CD4-positive, alpha-beta T cell (primary cell): Measurements from ENCODE around the gene SNTB2. TPM values are rescaled to one million over a fixed set of nuclear protein-coding genes. Genes with fewer than 3 reads are reported as not detected.

Experiments
- ATAC-seq: fragments of 200-7000 bp; cut with Tn5 transposase; one replicate; pipeline ENCODE4 v1.10.0; 2022; ENCODE audit warnings: mild to moderate bottlenecking; ENCODE audit not compliant: poor library complexity
- CTCF ChIA-PET: fragments of 350-600 bp; sonication (Branson Sonifier 250); formaldehyde crosslinking; loops from one replicate; lab custom pipeline; 2021; ENCODE audit warnings: antibody characterized with exemption, inconsistent platforms; lab: Charles Lee
- POLR2A ChIA-PET: fragments of 350-600 bp; sonication (Branson Sonifier 250); formaldehyde crosslinking; loops from one replicate; lab custom pipeline; 2021; ENCODE audit warnings: antibody characterized with exemption, inconsistent platforms; lab: Charles Lee
- DNase-seq, 14 experiments: peaks; one replicate each; pipeline ENCODE4 v3.0.0-alpha.2; 2013 to 2020; ENCODE audit warnings: mixed read lengths in 2 of 14
- H3K27ac ChIP-seq, 2 donors: one replicate each; pipeline versions ENCODE4 v1.5.1 to v1.7.0; 2013; ENCODE audit warnings: low read length in 2 of 2, low read depth in 1 of 2, mild to moderate bottlenecking in 1 of 2
- H3K27me3 ChIP-seq, 2 experiments: 1 replicate in 1 of 2; 2 replicates in 1 of 2; pipeline versions ENCODE4 v1.6.1 to v1.7.0; 2013; ENCODE audit warnings: low read length in 2 of 2, control low read depth in 1 of 2, mild to moderate bottlenecking in 1 of 2, moderate library complexity in 1 of 2; ENCODE audit not compliant: insufficient read depth in 2 of 2, control insufficient read depth in 1 of 2
- H3K36me3 ChIP-seq: one replicate; pipeline ENCODE4 v1.6.1; 2013; ENCODE audit warnings: low read length, control low read depth; ENCODE audit not compliant: insufficient read depth
- H3K4me1 ChIP-seq: one replicate; pipeline ENCODE4 v1.6.1; 2013; ENCODE audit warnings: low read length, control low read depth; ENCODE audit not compliant: insufficient read depth
- H3K4me3 ChIP-seq: one replicate; pipeline ENCODE4 v1.5.1; 2013; ENCODE audit warnings: mild to moderate bottlenecking, low read length, moderate library complexity
- H3K9me3 ChIP-seq, 2 experiments: 1 replicate in 1 of 2; 2 replicates in 1 of 2; pipeline versions ENCODE4 v1.6.1 to v1.7.0; 2013; ENCODE audit warnings: low read length in 2 of 2, mild to moderate bottlenecking in 2 of 2, control low read depth in 1 of 2, moderate library complexity in 1 of 2; ENCODE audit not compliant: control insufficient read depth in 1 of 2, insufficient read depth in 1 of 2
- H3K27ac Mint-ChIP-seq: one replicate; pipeline ENCODE4 v1.8.0; 2020; ENCODE audit warnings: mixed read lengths
- H3K27me3 Mint-ChIP-seq: one replicate; pipeline ENCODE4 v1.8.0; 2021; ENCODE audit warnings: mixed read lengths
- H3K36me3 Mint-ChIP-seq: one replicate; pipeline ENCODE4 v1.8.0; 2021; ENCODE audit warnings: low read depth, mixed read lengths
- H3K4me1 Mint-ChIP-seq: one replicate; pipeline ENCODE4 v1.8.0; 2021; ENCODE audit warnings: low read depth, mixed read lengths
- H3K4me3 Mint-ChIP-seq: one replicate; pipeline ENCODE4 v1.8.0; 2020; ENCODE audit warnings: mild to moderate bottlenecking, mixed read lengths
- H3K9me3 Mint-ChIP-seq: one replicate; pipeline ENCODE4 v1.8.0; 2020; ENCODE audit warnings: mixed read lengths
- intact Hi-C, 2 experiments: fragments of 100-400 bp; cut with DNase I in 1 of 2; cut with micrococcal nuclease in 1 of 2; formaldehyde crosslinking; loops; one replicate each; pipeline versions ENCODE4 v1.15.1 to v1.9.0; 2023 to 2025; cut with DNase I, micrococcal nuclease
- total RNA-seq, 174 experiments: library from RNA in 2 of 174; stranded (reverse) in 2 of 174; gene quantifications; one replicate each; pipeline ENCODE4 v1.2.3 and lab custom pipeline; 2021 to 2026
- TF ChIP-seq, protein P1 (sequence below): fragments of 200-600 bp; IDR thresholded peaks from one replicate; pipeline ENCODE4 v1.8.0; 2022; ENCODE audit warnings: antibody characterized with exemption, mild to moderate bottlenecking

Gene SNTB2
- total RNA-seq, 2 experiments from 2014 or later = 10.1 to 11.4 TPM

DNA sequence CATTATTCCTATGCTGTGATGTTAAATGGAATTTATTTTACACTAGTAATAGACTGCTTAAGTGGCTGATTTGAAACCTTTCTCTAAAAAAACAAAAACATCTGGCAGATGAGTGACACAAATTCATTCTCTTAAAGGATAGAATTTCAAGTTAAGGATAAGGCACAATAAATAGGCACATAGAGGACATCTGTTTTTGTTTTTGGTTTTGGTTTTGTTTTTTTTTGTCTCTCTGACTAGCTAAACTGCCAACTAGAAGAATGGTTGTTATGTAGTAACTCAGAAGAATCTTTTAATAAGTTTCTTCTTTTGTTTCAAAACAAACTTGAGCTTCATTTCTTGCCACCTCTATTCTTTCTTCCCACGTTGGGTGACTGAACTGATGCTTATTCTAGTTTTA is 119.1 kb downstream of the SNTB2 start:
- Histone ChIP-seq H3K27ac (no peak overlapping the region), H3K4me3 (no peak overlapping the region), H3K36me3 (no peaks in the 10 kb centered on the region), H3K4me1 (peaks cover 8% of the 10 kb centered on the region), H3K27me3 (no peaks in the 10 kb centered on the region), H3K9me3 (no peaks in the 10 kb centered on the region)
- no peak overlapping the region for H3K27ac Mint-ChIP-seq
- POLR2A ChIA-PET = no interaction called here
- no peaks in the 10 kb centered on the region for H3K27me3 Mint-ChIP-seq
- intact Hi-C loops = loop anchor here in 1 of 2 experiments (5.0 kb wide), 2 partner anchors 464 to 859 kb away; partner anchors contain the start of genes SMPD3 and TANGO6
- TF ChIP-seq, protein P1, sequence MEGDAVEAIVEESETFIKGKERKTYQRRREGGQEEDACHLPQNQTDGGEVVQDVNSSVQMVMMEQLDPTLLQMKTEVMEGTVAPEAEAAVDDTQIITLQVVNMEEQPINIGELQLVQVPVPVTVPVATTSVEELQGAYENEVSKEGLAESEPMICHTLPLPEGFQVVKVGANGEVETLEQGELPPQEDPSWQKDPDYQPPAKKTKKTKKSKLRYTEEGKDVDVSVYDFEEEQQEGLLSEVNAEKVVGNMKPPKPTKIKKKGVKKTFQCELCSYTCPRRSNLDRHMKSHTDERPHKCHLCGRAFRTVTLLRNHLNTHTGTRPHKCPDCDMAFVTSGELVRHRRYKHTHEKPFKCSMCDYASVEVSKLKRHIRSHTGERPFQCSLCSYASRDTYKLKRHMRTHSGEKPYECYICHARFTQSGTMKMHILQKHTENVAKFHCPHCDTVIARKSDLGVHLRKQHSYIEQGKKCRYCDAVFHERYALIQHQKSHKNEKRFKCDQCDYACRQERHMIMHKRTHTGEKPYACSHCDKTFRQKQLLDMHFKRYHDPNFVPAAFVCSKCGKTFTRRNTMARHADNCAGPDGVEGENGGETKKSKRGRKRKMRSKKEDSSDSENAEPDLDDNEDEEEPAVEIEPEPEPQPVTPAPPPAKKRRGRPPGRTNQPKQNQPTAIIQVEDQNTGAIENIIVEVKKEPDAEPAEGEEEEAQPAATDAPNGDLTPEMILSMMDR = no peak
- no peak overlapping the region for H3K4me3 Mint-ChIP-seq
- no peak for DNase-seq
- H3K4me1 Mint-ChIP-seq = peaks cover 8% of the 10 kb centered on the region
- peaks cover 6% of the 10 kb centered on the region for H3K36me3 Mint-ChIP-seq
- CTCF ChIA-PET = interaction anchor here (1.0 kb wide), 1 partner anchor 156 kb away, joined by 4 read pairs; no protein-coding TSS in a partner anchor
- H3K9me3 Mint-ChIP-seq = no peaks in the 10 kb centered on the region
- ATAC-seq = no peak

DNA sequence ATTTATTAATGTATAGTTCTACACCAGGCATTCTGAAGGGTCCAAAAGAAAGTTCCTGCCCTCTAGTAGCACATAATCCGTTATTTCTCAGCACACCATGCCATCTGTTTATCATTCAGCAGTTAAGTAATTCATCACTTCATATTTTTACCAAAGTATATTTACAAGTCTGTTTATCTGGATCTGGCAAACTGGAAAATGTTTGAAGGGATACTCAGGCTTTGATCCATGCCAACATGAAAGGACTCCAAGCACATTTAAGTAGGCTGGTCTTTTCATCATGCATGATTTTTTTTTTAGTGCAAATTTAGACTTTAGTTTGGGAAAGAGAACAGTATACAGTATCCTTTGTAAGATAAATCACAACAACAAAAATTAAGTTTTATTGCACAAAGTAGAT is 120.1 kb downstream of the SNTB2 start:
- ChIA-PET CTCF (no interaction called here), POLR2A (no interaction called here)
- Histone ChIP-seq H3K27me3 (no peaks in the 10 kb centered on the region), H3K4me1 (peaks cover 13% of the 10 kb centered on the region), H3K4me3 (no peak overlapping the region), H3K27ac (no peak overlapping the region), H3K36me3 (no peaks in the 10 kb centered on the region), H3K9me3 (no peaks in the 10 kb centered on the region)
- Mint-ChIP-seq H3K4me3 (no peak overlapping the region), H3K4me1 (peaks cover 13% of the 10 kb centered on the region), H3K9me3 (no peaks in the 10 kb centered on the region), H3K27ac (no peak overlapping the region), H3K36me3 (peaks cover 8% of the 10 kb centered on the region), H3K27me3 (no peaks in the 10 kb centered on the region)
- intact Hi-C loops = loop anchor here in 1 of 2 experiments (5.0 kb wide), 2 partner anchors 465 to 860 kb away; partner anchors contain the start of genes SMPD3 and TANGO6
- ATAC-seq = no peak
- no peak for DNase-seq
- TF ChIP-seq, protein P1 = no peak

DNA sequence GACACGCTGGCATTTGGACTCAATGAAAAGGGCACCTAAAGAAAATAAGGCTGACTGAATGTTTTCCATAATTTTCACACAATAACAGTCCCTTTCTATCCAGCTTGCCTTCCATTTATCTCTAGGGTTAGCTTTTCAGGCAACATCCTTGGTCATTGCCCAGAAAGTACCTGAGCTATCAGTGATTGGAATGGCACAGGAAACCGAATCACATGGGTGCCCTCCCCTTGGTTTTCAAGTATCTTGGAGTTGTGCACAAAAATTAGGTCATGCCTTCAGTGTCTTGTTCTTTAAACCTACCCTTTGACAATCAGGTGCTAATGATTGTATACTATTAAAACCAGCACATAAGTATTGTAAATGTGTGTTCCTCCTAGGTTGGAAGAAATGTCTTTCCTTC is 120.9 kb downstream of the SNTB2 start:
- Mint-ChIP-seq H3K27ac (no peak overlapping the region), H3K9me3 (no peaks in the 10 kb centered on the region), H3K36me3 (peaks cover 11% of the 10 kb centered on the region), H3K4me3 (no peak overlapping the region), H3K27me3 (no peaks in the 10 kb centered on the region), H3K4me1 (peaks cover 16% of the 10 kb centered on the region)
- no peak overlapping the region for H3K27ac ChIP-seq
- peaks cover 21% of the 10 kb centered on the region for H3K4me1 ChIP-seq
- no peaks in the 10 kb centered on the region for H3K9me3 ChIP-seq
- TF ChIP-seq, protein P1 = no peak
- H3K27me3 ChIP-seq = no peaks in the 10 kb centered on the region
- H3K4me3 ChIP-seq = no peak overlapping the region
- ChIA-PET POLR2A (no interaction called here), CTCF (no interaction called here)
- H3K36me3 ChIP-seq = no peaks in the 10 kb centered on the region
- DNase-seq (no peak), ATAC-seq (no peak)
- intact Hi-C loops = loop anchor here in 1 of 2 experiments (5.0 kb wide), 2 partner anchors 466 to 861 kb away; partner anchors contain the start of genes SMPD3 and TANGO6
